Left lung (tissue), 10 donors: Measurements from ENCODE around the gene PIK3R3. TPM values are rescaled to one million over a fixed set of nuclear protein-coding genes. Genes with fewer than 3 reads are reported as not detected.

ENCODE experiments used
- ATAC-seq: fragments of 200-7000 bp; cut with Tn5 transposase; one replicate; pipeline ENCODE4 v1.9.1; 2020; ENCODE audit warnings: moderate library complexity
- DNase-seq, 4 donors: peaks; one replicate each; pipeline ENCODE4 v3.0.0-alpha.2; 2013 to 2020
- H3K27ac ChIP-seq, 2 donors: fragments of 200-600 bp; sonication (generic) in 1 of 2; one replicate each; pipeline versions ENCODE4 v1.5.0 to v1.8.0; 2020 to 2021
- H3K27me3 ChIP-seq, 2 donors: fragments of 200-600 bp; sonication (generic) in 1 of 2; one replicate each; pipeline versions ENCODE4 v1.5.0 to v1.8.0; 2020 to 2021
- H3K36me3 ChIP-seq, 2 donors: fragments of 200-600 bp; sonication (generic) in 1 of 2; one replicate each; pipeline versions ENCODE4 v1.5.0 to v1.8.0; 2020 to 2021
- H3K4me1 ChIP-seq, 2 donors: fragments of 200-600 bp; one replicate each; pipeline ENCODE4 v1.8.0; 2021
- H3K4me3 ChIP-seq, 2 donors: fragments of 200-600 bp; sonication (generic) in 1 of 2; one replicate each; pipeline versions ENCODE4 v1.5.0 to v1.8.0; 2020 to 2021; ENCODE audit warnings: mild to moderate bottlenecking in 1 of 2
- H3K9me3 ChIP-seq, 2 donors: fragments of 200-600 bp; sonication (generic) in 1 of 2; one replicate each; pipeline versions ENCODE4 v1.5.0 to v1.8.0; 2020 to 2021
- intact Hi-C, 2 donors: fragments of 100-400 bp; cut with DNase I; formaldehyde crosslinking; loops; one replicate each; pipeline versions ENCODE4 v1.11.2 to v1.14.2; 2022
- polyA plus RNA-seq, 6 donors: library from polyadenylated mRNA; unstranded; fragments of 120-200 nt; gene quantifications; one replicate each; pipeline ENCODE4 v1.2.1, GENCODE V29; 2013; ENCODE audit not compliant: insufficient read length in 6 of 6
- total RNA-seq, 2 donors: library from RNA; stranded (reverse); fragmentation: NEBNext Ultra II Directional; extraction: Animal tissue kit (Norgen Biotek cat#: 25700); gene quantifications; one replicate each; pipeline ENCODE4 v1.2.1, GENCODE V29; 2021
- TF ChIP-seq, protein P1 (sequence below), 2 donors: fragments of 200-600 bp; sonication (generic) in 1 of 2; IDR thresholded peaks; one replicate each; pipeline versions ENCODE4 v1.5.0 to v1.8.0; 2021; ENCODE audit warnings: antibody characterized with exemption in 2 of 2
- donor health status: DM: no; HTN: yes; CAD: no.
- donor health status: DM: no; HTN: no; CAD: no.

PIK3R3 gene
- total and polyA plus RNA-seq, 8 donors = 15.2 to 46.5 (median 22.6) TPM

DNA sequence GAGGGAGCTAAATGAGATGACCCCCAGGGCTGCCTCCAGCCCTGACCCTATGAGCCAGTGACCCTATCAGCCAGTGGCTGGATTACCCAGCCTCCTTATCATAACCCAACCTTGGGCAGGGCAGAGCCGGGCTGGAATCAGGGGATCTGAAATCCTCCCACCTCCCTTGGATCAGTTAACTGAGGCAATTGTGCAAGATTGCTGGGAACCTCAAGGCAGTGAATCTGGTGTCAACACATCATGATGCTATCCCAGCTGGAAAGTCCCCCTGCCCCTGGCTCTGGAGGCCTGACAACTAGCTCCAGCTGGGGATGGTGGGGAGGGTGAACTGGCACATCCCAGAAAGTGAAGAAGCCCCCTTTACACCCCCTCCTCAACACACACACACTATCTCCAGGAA is 36.0 kb upstream of the PIK3R3 start:
- peaks cover 0 to 21% of the 10 kb centered on the region in 2 donors for H3K27me3 ChIP-seq
- DNase-seq (no peak), ATAC-seq (no peak)
- H3K9me3 ChIP-seq = no peaks in the 10 kb centered on the region
- intact Hi-C loops = no loop called here
- no peak overlapping the region for H3K4me3 ChIP-seq
- peaks cover 9 to 69% of the 10 kb centered on the region in 2 donors for H3K4me1 ChIP-seq
- peak overlapping the region in 1 of 2 donors; percentile 57 for H3K27ac ChIP-seq
- TF ChIP-seq, protein P1, sequence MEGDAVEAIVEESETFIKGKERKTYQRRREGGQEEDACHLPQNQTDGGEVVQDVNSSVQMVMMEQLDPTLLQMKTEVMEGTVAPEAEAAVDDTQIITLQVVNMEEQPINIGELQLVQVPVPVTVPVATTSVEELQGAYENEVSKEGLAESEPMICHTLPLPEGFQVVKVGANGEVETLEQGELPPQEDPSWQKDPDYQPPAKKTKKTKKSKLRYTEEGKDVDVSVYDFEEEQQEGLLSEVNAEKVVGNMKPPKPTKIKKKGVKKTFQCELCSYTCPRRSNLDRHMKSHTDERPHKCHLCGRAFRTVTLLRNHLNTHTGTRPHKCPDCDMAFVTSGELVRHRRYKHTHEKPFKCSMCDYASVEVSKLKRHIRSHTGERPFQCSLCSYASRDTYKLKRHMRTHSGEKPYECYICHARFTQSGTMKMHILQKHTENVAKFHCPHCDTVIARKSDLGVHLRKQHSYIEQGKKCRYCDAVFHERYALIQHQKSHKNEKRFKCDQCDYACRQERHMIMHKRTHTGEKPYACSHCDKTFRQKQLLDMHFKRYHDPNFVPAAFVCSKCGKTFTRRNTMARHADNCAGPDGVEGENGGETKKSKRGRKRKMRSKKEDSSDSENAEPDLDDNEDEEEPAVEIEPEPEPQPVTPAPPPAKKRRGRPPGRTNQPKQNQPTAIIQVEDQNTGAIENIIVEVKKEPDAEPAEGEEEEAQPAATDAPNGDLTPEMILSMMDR (IDR thresholded peaks at IDR 0.05) = no peak
- H3K36me3 ChIP-seq = no peaks in the 10 kb centered on the region

DNA sequence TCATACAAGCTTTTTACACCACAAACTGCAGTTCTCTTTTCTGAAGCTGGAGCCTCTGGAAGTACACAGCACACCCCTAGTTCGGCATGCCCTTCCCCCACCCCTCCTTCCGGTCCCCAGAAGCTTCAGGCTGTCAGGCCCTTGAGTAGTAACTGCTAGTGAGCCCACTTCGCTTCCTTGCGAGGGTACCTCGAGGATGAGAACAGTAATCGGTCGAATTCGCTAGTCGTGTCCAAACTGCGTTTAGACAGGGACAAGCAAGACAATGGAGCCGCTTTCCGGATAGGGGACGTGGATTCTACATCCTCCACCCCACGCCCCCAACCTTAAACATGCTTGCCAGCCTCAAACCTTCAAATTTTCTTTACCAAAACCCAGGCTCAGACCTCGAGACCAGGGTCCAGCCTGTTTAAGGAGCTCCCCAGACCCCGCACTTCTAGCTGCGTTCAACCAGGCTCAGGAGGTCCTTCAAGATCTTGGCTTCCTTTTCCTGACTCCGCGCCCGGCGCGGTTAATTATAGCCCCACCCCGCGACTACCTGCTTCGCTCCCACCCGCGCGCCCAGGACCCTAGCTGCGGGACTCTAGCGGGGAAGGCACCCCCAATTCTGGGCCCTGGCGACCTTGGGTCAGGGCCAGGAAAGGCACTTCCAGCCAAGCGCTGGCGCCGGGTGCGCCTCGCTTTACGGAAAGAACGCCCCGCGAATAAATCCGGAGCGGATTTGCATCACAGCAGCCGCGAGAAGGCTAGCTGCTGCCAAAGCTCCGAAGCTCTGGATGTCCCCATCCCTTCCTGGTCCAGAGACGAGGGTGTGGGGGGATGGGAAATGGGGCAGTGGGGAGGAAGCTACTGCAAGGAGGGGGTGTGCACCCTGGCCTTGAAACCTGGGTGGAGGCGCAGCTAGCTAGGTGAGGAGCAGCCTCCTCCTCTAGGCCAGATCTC is 34.4 kb upstream of the PIK3R3 start:
- ATAC-seq = peak; percentile 72
- peaks cover 9 to 56% of the 10 kb centered on the region in 2 donors for H3K4me1 ChIP-seq

DNA sequence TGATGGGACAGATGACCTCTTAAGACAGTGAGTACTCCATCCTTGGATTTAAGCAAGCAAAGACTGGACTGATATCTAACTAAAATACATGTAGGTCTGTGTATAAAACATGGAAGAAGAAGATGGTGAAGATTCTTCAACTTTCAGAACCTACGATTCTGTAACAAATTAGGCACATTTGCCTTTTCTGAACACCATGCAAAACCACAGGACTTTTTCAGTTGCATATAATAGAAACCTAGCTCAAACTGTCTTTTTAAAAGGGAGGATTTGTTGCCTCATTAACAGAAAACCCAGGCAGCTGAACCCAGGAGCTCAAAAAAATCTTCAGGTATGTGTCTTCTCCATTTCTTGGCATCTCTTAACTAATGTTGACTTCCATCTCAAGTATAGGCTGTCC is 27.8 kb upstream of the PIK3R3 start:
- intact Hi-C loops = no loop called here
- H3K4me3 ChIP-seq = no peak overlapping the region
- TF ChIP-seq, protein P1 (IDR thresholded peaks at IDR 0.05) = no peak
- no peaks in the 10 kb centered on the region for H3K36me3 ChIP-seq
- H3K27me3 ChIP-seq = no peaks in the 10 kb centered on the region
- ATAC-seq (no peak), DNase-seq (no peak)
- H3K27ac ChIP-seq = no peak overlapping the region
- H3K9me3 ChIP-seq = no peaks in the 10 kb centered on the region
- peaks cover 0 to 4% of the 10 kb centered on the region in 2 donors for H3K4me1 ChIP-seq

More for the DNA sequence above, 34.4 kb upstream of the PIK3R3 start:
- TF ChIP-seq, protein P1 (IDR thresholded peaks at IDR 0.05) = no peak
- Histone ChIP-seq H3K9me3 (no peaks in the 10 kb centered on the region), H3K36me3 (no peaks in the 10 kb centered on the region), H3K27me3 (peaks cover 0 to 21% of the 10 kb centered on the region in 2 donors), H3K4me3 (peak overlapping the region; percentile 37 to 39), H3K27ac (peak overlapping the region; percentile 76 to 79)
- intact Hi-C loops = no loop called here
- peak; percentile 22 to 86 (median 54) for DNase-seq

DNA sequence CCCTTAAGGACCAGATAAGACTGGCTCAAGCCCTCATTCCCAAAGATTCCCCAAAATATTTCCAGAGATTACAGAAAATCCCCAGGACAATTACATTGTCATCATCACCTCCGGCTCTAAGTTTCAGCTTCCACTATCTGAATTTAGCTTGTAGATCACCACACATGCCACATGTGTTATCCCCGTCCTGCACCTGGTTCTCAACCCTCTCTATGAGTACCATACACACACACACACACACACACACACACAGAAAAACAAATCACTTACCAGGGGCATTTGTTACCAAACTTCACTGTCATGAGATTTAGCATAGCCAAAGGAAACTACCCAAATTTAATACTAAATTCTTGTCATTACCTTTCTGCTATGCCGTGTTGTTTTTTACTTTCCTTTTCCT is 27.1 kb upstream of the PIK3R3 start:
- DNase-seq = no peak
- Histone ChIP-seq H3K4me1 (no peaks in the 10 kb centered on the region), H3K27ac (no peak overlapping the region), H3K9me3 (no peaks in the 10 kb centered on the region), H3K36me3 (no peaks in the 10 kb centered on the region), H3K27me3 (no peaks in the 10 kb centered on the region), H3K4me3 (no peak overlapping the region)
- intact Hi-C loops = no loop called here
- no peak for ATAC-seq
- TF ChIP-seq, protein P1 (IDR thresholded peaks at IDR 0.05) = no peak
